K562 (cell line): ENCODE measurements around the gene BLZF1. TPM values are rescaled to one million over a fixed set of nuclear protein-coding genes. Genes with fewer than 3 reads are reported as not detected.
A peak's percentile ranks its signal among the peaks of the same experiment; 100 is the strongest.

Experiments used
- ATAC-seq: fragments of 200-7000 bp; cut with Tn5 transposase; 3 replicates; pipeline ENCODE4 v1.9.1; 2020; ENCODE audit warnings: moderate library complexity
- BruUV-seq: library from RNA; stranded (reverse); fragments of 400-500 nt; replicated peaks from 2 replicates; lab custom pipeline; 2021; lab: Mats Ljungman, UMichigan
- CTCF ChIA-PET: fragments of 300-600 bp; formaldehyde crosslinking; extraction: SDS; loops from one replicate; lab custom pipeline; 2021; ENCODE audit warnings: low intra/inter-chr PET ratio; lab: Yijun Ruan, JAX
- POLR2A ChIA-PET: fragments of 300-600, 350-650 bp; sonication (Branson Sonifier 250); formaldehyde crosslinking; extraction: SDS; loops from one replicate; lab custom pipeline; 2021; ENCODE audit warnings: antibody characterized with exemption, inconsistent platforms; lab: Yijun Ruan, JAX
- DNase-seq, 4 experiments: peaks; one replicate each; pipeline versions ENCODE4 v3.0.0 to v3.0.0-alpha.2; 2011 to 2018; ENCODE audit warnings: low spot score in 3 of 4, mixed read lengths in 3 of 4; ENCODE audit errors: extremely low read depth in 1 of 4
- FAIRE-seq: peaks from 2 replicates; lab custom pipeline; 2011; peaks lifted over from hg19 to GRCh38; lab: Jason Lieb, UNC
- H2AFZ ChIP-seq: 2 replicates; pipeline ENCODE4 v1.6.0; 2011; ENCODE audit warnings: low read depth, low read length, control low read depth, inconsistent platforms
- H3K27ac ChIP-seq: fragments of 200-600 bp; 3 replicates; pipeline ENCODE4 v1.8.0; 2011; ENCODE audit warnings: low read depth, mild to moderate bottlenecking, control low read depth, inconsistent platforms, low read length, moderate library complexity, mixed read lengths; ENCODE audit errors: extremely low read depth
- H3K27me3 ChIP-seq, 2 experiments: fragments of 300-600 bp in 1 of 2; 2 replicates in 1 of 2; 3 replicates in 1 of 2; pipeline versions ENCODE4 v1.6.0 to v1.8.0; 2011; ENCODE audit warnings: inconsistent platforms in 2 of 2, low read length in 2 of 2, mild to moderate bottlenecking in 1 of 2, mixed read lengths in 1 of 2, moderate library complexity in 1 of 2; ENCODE audit not compliant: control insufficient read depth in 2 of 2, insufficient read depth in 2 of 2
- H3K36me3 ChIP-seq: fragments of 300-600 bp; 3 replicates; pipeline ENCODE4 v1.8.0; 2011; ENCODE audit warnings: mild to moderate bottlenecking, low read length, inconsistent platforms; ENCODE audit not compliant: control insufficient read depth, insufficient read depth
- H3K4me1 ChIP-seq, 2 experiments: fragments of 200-600 bp in 1 of 2; replicated peaks in 1 of 2; 2 replicates in 1 of 2; 3 replicates in 1 of 2; pipeline versions ENCODE4 v1.5.1 to v1.8.0; 2011; ENCODE audit warnings: inconsistent platforms in 2 of 2, low read length in 2 of 2, mild to moderate bottlenecking in 1 of 2, mixed read lengths in 1 of 2, moderate library complexity in 1 of 2; ENCODE audit not compliant: control insufficient read depth in 2 of 2, insufficient read depth in 2 of 2
- H3K4me2 ChIP-seq: 2 replicates; pipeline ENCODE4 v1.6.1; 2011; ENCODE audit warnings: low read length, control low read depth, inconsistent platforms, mixed read lengths; ENCODE audit not compliant: insufficient read depth
- H3K4me3 ChIP-seq: fragments of 200-600 bp; sonication (generic), shearing (Covaris generic); 2 replicates; pipeline ENCODE4 v1.5.1; 2016; ENCODE audit warnings: control low read depth, inconsistent platforms
- H3K79me2 ChIP-seq: fragments of 200-600 bp; 3 replicates; pipeline ENCODE4 v1.8.0; 2011; ENCODE audit warnings: low read length, inconsistent platforms; ENCODE audit not compliant: control insufficient read depth, insufficient read depth
- H3K9ac ChIP-seq, 2 experiments: 2 replicates each; pipeline versions ENCODE4 v1.6.0 to v1.6.1; 2011; ENCODE audit warnings: low read depth in 2 of 2, low read length in 2 of 2, control low read depth in 1 of 2, inconsistent platforms in 1 of 2, mild to moderate bottlenecking in 1 of 2, mixed read lengths in 1 of 2; ENCODE audit not compliant: insufficient read depth in 1 of 2
- H3K9me1 ChIP-seq: one replicate; pipeline ENCODE4 v1.6.0; 2011; ENCODE audit warnings: inconsistent platforms, mild to moderate bottlenecking, low read length, moderate library complexity; ENCODE audit not compliant: control insufficient read depth, insufficient read depth
- H3K9me3 ChIP-seq: replicated peaks from 2 replicates; pipeline ENCODE4 v1.5.1; 2011; ENCODE audit warnings: low read depth, low read length, inconsistent platforms; ENCODE audit not compliant: control insufficient read depth, insufficient read depth
- H4K20me1 ChIP-seq: replicated peaks from 2 replicates; pipeline ENCODE4 v1.6.1; 2011; ENCODE audit warnings: low read length, inconsistent platforms, mixed read lengths; ENCODE audit not compliant: control insufficient read depth, insufficient read depth
- ATF1 ChIP-seq, 2 experiments: fragments of 450-650 bp in 1 of 2; IDR thresholded peaks; 2 replicates each; pipeline ENCODE4 v1.6.1; 2016; ENCODE audit warnings: missing compliant biosample characterization in 1 of 2, missing genetic modification characterization in 1 of 2
- EGR1 ChIP-seq: fragments of 450-650 bp; conservative IDR thresholded peaks from 2 replicates; pipeline ENCODE4 v1.6.1; 2017; ENCODE audit warnings: mild to moderate bottlenecking
- HMG20A ChIP-seq: fragments of 450-650 bp; formaldehyde crosslinking; conservative IDR thresholded peaks from 2 replicates; pipeline ENCODE4 v1.4.0; 2020; ENCODE audit warnings: mild to moderate bottlenecking, mixed read lengths
- NFIX ChIP-seq: fragments of 250-450 bp; sonication (Bioruptor Pico); IDR thresholded peaks from 2 replicates; pipeline ENCODE4 v1.4.0; 2020; ENCODE audit warnings: low read depth, mild to moderate bottlenecking, moderate library complexity
- OTX1 ChIP-seq: fragments of 450-650 bp; formaldehyde crosslinking; IDR thresholded peaks from 2 replicates; pipeline ENCODE4 v1.4.0; 2022; ENCODE audit warnings: mild to moderate bottlenecking
- PCBP2 ChIP-seq: fragments of 200-400 bp; formaldehyde crosslinking; IDR thresholded peaks from 2 replicates; pipeline ENCODE4 v1.6.1; 2018; ENCODE audit warnings: low read length, low read depth, mild to moderate bottlenecking, moderate library complexity; ENCODE audit not compliant: poor library complexity, severe bottlenecking
- POLR2AphosphoS5 ChIP-seq: IDR thresholded peaks from 2 replicates; pipeline ENCODE4 v1.6.1; 2011; ENCODE audit warnings: mild to moderate bottlenecking, low read depth, low read length, moderate library complexity; ENCODE audit not compliant: control insufficient read depth, insufficient read depth
- PYGO2 ChIP-seq: fragments of 450-650 bp; IDR thresholded peaks from 2 replicates; pipeline ENCODE4 v1.6.1; 2016; ENCODE audit warnings: mild to moderate bottlenecking, missing genetic modification characterization, moderate library complexity, missing compliant biosample characterization
- SNRNP70 ChIP-seq: fragments of 200-400 bp; formaldehyde crosslinking; optimal IDR thresholded peaks from 2 replicates; pipeline ENCODE3; 2017; ENCODE audit warnings: low read depth, low read length
- TAL1 ChIP-seq: fragments of 450-650 bp; IDR thresholded peaks from 2 replicates; pipeline ENCODE4 v1.6.1; 2016; ENCODE audit warnings: mild to moderate bottlenecking
- ZNF589 ChIP-seq: fragments of 200-800 bp; sonication (Bioruptor generic); IDR thresholded peaks from 2 replicates; pipeline ENCODE4 v1.6.1; 2016; ENCODE audit warnings: low read depth, missing genetic modification characterization, missing compliant biosample characterization
- ZSCAN32 ChIP-seq: fragments of 450-650 bp; formaldehyde crosslinking; IDR thresholded peaks from 2 replicates; pipeline ENCODE4 v1.4.0; 2020; ENCODE audit warnings: mild to moderate bottlenecking, moderate library complexity
- WGBS: fragments of 100-300 bp; shearing (Covaris generic); methylation state at CpG from one replicate; pipeline ENCODE4 v1.1.6; 2016; ENCODE audit warnings: low coverage, mixed read lengths; ENCODE audit not compliant: insufficient coverage; ENCODE audit errors: missing lambda C conversion rate; 5-methylcytosine and 5-hydroxymethylcytosine counted together
- in situ Hi-C: fragments of 300-500 bp; cut with MboI; formaldehyde crosslinking; loops from 4 replicates; pipeline ENCODE4 v1.15.0; 2018; ENCODE audit warnings: inconsistent platforms, mixed read lengths
- intact Hi-C: fragments of 100-400 bp; cut with micrococcal nuclease; formaldehyde crosslinking; loops from 2 replicates; pipeline ENCODE4 v1.14.2; 2022
- polyA plus RNA-seq, 8 experiments: library from polyadenylated mRNA; depleted of rRNA in 4 of 8; stranded (reverse) in 5 of 8; unstranded in 3 of 8; fragments of >200 nt; fragmentation: Nextera tagmentation in 2 of 8; fragmentation: Illumina TruSeq in 1 of 8; extraction: Ambion mirVana in 2 of 8; extraction: Trizol in 1 of 8; gene quantifications; 2 replicates each; pipeline versions ENCODE4 v1.2.1 to v1.2.3, GENCODE V29; 2011 to 2014; ENCODE audit warnings: inconsistent platforms in 1 of 8, missing spikeins in 1 of 8
- total RNA-seq, 7 experiments: library from RNA; depleted of rRNA in 6 of 7; stranded (reverse); fragments of >200 nt in 6 of 7; fragmentation: Illumina TruSeq in 2 of 7; extraction: Trizol in 2 of 7; gene quantifications; 2 replicates each; pipeline versions ENCODE4 v1.2.1 to v1.2.3, GENCODE V29; 2011 to 2021; ENCODE audit warnings: low replicate concordance in 1 of 7
- TF ChIP-seq, protein P1 (sequence below): sonication (generic); formaldehyde crosslinking; IDR thresholded peaks from 2 replicates; pipeline ENCODE4 v1.8.0; 2022; ENCODE audit warnings: missing genetic modification reagents, mild to moderate bottlenecking, moderate library complexity, borderline replicate concordance
- TF ChIP-seq, protein P2 (sequence below): fragments of 250-450 bp; sonication (Bioruptor Pico); IDR thresholded peaks from 2 replicates; pipeline ENCODE4 v1.4.0; 2020
- TF ChIP-seq, protein P3 (sequence below): fragments of 250-450 bp; sonication (Bioruptor Pico); IDR thresholded peaks from 2 replicates; pipeline ENCODE4 v1.8.0; 2021; ENCODE audit warnings: mild to moderate bottlenecking, moderate library complexity
- TF ChIP-seq, protein P4 (sequence below): fragments of 250-450 bp; sonication (Bioruptor Pico); IDR thresholded peaks from 2 replicates; pipeline ENCODE4 v1.5.0; 2021; ENCODE audit warnings: mild to moderate bottlenecking, borderline replicate concordance

The BLZF1 gene
- total and polyA plus RNA-seq, 9 of the 15 experiments (the other 6 are each of a cell fraction or from before 2014, with no cell fraction given), result 20.5 to 32.8 (median 25.3) TPM

GRCh38 chr1:169367096-169367685 lies 804 bp upstream of the BLZF1 start:
- peaks cover 24% of the 10 kb centered on the region for H3K36me3 ChIP-seq
- CTCF ChIA-PET, result no interaction called here
- DNase-seq (peak in 1 of 4 experiments; percentile 34), FAIRE-seq (no peak), ATAC-seq (peak; percentile 15)
- peak overlapping the region; percentile 24; the same call in 1 of the 3 replicates for H3K27ac ChIP-seq
- H3K4me1 ChIP-seq, result peaks cover 0 to 13% of the 10 kb centered on the region in 2 experiments; a peak in 3 of 5 replicates
- in situ Hi-C loops, result loop anchor here (25.0 kb wide), 1 partner anchor 755 kb away; no protein-coding TSS in a partner anchor
- peak overlapping the region; percentile 97 for H3K4me2 ChIP-seq
- 0% methylated on average over 15 of the region's 15 CpGs for WGBS
- no peaks in the 10 kb centered on the region for H4K20me1 ChIP-seq
- H2AFZ ChIP-seq, result peak overlapping the region; percentile 97
- no peaks in the 10 kb centered on the region for H3K27me3 ChIP-seq
- peaks cover 27% of the 10 kb centered on the region for H3K79me2 ChIP-seq
- peak overlapping the region; percentile 77 to 84; a peak in 3 of 4 replicates for H3K9ac ChIP-seq
- BruUV-seq, result TSS peak; percentile 74
- H3K4me3 ChIP-seq, result peak overlapping the region; percentile 71
- POLR2A ChIA-PET, result interaction anchor here (0.6 to 1.7 kb wide), 6 partner anchors 15 to 360 kb away, joined by 3 to 7 read pairs (median 4); no protein-coding TSS in a partner anchor
- no peaks in the 10 kb centered on the region for H3K9me3 ChIP-seq
- intact Hi-C loops, result loop anchor here (5.0 kb wide), 1 partner anchor 180 kb away; no protein-coding TSS in a partner anchor
- H3K9me1 ChIP-seq, result no peaks in the 10 kb centered on the region
- TF ChIP-seq ATF1 (CRISPR knock-in tag; IDR thresholded peaks at IDR 0.05), result no peak
- no peak for TF ChIP-seq ATF1 (tag; IDR thresholded peaks at IDR 0.05)
- TF ChIP-seq, protein P1, sequence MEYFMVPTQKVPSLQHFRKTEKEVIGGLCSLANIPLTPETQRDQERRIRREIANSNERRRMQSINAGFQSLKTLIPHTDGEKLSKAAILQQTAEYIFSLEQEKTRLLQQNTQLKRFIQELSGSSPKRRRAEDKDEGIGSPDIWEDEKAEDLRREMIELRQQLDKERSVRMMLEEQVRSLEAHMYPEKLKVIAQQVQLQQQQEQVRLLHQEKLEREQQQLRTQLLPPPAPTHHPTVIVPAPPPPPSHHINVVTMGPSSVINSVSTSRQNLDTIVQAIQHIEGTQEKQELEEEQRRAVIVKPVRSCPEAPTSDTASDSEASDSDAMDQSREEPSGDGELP (CRISPR knock-in tag), result no peak
- TF ChIP-seq NFIX (CRISPR knock-in tag), result no peak
- TF ChIP-seq ZSCAN32 (CRISPR knock-in tag), result no peak
- TF ChIP-seq, protein P2, sequence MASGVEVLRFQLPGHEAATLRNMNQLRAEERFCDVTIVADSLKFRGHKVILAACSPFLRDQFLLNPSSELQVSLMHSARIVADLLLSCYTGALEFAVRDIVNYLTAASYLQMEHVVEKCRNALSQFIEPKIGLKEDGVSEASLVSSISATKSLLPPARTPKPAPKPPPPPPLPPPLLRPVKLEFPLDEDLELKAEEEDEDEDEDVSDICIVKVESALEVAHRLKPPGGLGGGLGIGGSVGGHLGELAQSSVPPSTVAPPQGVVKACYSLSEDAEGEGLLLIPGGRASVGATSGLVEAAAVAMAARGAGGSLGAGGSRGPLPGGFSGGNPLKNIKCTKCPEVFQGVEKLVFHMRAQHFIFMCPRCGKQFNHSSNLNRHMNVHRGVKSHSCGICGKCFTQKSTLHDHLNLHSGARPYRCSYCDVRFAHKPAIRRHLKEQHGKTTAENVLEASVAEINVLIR (CRISPR knock-in tag), result no peak
- TF ChIP-seq SNRNP70, result no peak
- TF ChIP-seq, protein P3, sequence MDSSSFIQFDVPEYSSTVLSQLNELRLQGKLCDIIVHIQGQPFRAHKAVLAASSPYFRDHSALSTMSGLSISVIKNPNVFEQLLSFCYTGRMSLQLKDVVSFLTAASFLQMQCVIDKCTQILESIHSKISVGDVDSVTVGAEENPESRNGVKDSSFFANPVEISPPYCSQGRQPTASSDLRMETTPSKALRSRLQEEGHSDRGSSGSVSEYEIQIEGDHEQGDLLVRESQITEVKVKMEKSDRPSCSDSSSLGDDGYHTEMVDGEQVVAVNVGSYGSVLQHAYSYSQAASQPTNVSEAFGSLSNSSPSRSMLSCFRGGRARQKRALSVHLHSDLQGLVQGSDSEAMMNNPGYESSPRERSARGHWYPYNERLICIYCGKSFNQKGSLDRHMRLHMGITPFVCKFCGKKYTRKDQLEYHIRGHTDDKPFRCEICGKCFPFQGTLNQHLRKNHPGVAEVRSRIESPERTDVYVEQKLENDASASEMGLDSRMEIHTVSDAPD (CRISPR knock-in tag), result no peak
- TF ChIP-seq PCBP2, result no peak
- TF ChIP-seq TAL1, result no peak
- TF ChIP-seq ZNF589 (CRISPR knock-in tag), result 0 out of 2 replicates have a peak, but pooled peaks have one; percentile 45
- TF ChIP-seq EGR1, result no peak
- TF ChIP-seq HMG20A (CRISPR knock-in tag), result no peak
- TF ChIP-seq PYGO2 (tag), result no peak
- TF ChIP-seq, protein P4, sequence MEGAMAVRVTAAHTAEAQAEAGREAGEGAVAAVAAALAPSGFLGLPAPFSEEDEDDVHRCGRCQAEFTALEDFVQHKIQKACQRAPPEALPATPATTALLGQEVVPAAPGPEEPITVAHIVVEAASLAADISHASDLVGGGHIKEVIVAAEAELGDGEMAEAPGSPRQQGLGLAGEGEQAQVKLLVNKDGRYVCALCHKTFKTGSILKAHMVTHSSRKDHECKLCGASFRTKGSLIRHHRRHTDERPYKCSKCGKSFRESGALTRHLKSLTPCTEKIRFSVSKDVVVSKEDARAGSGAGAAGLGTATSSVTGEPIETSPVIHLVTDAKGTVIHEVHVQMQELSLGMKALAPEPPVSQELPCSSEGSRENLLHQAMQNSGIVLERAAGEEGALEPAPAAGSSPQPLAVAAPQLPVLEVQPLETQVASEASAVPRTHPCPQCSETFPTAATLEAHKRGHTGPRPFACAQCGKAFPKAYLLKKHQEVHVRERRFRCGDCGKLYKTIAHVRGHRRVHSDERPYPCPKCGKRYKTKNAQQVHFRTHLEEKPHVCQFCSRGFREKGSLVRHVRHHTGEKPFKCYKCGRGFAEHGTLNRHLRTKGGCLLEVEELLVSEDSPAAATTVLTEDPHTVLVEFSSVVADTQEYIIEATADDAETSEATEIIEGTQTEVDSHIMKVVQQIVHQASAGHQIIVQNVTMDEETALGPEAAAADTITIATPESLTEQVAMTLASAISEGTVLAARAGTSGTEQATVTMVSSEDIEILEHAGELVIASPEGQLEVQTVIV (CRISPR knock-in tag), result 0 out of 2 replicates have a peak, but pooled peaks have one; percentile 70
- TF ChIP-seq POLR2AphosphoS5, result no peak
- no peak for TF ChIP-seq OTX1 (CRISPR knock-in tag)
